HEK293T (cell line): ENCODE data around the gene SLC23A1.

Source experiments
- BHLHE40 ChIP-seq: fragments of 450-650 bp; IDR thresholded peaks from 2 replicates; pipeline ENCODE4 v1.6.1; 2016; ENCODE audit warnings: mild to moderate bottlenecking, moderate library complexity, borderline replicate concordance
- CTBP1 ChIP-seq: fragments of 450-650 bp; IDR thresholded peaks from 2 replicates; pipeline ENCODE4 v1.6.1; 2016; ENCODE audit warnings: borderline replicate concordance
- FOXA1 ChIP-seq: fragments of 450-650 bp; IDR thresholded peaks from 2 replicates; pipeline ENCODE4 v1.6.1; 2016; ENCODE audit warnings: mild to moderate bottlenecking
- FOXK2 ChIP-seq: fragments of 450-650 bp; IDR thresholded peaks from 2 replicates; pipeline ENCODE4 v1.6.1; 2016; ENCODE audit warnings: mild to moderate bottlenecking
- FOXM1 ChIP-seq: fragments of 450-650 bp; IDR thresholded peaks from 2 replicates; pipeline ENCODE4 v1.6.1; 2017; ENCODE audit warnings: mild to moderate bottlenecking, borderline replicate concordance
- HDGF ChIP-seq: fragments of 450-650 bp; IDR thresholded peaks from 2 replicates; pipeline ENCODE4 v1.6.1; 2017; ENCODE audit warnings: antibody characterized with exemption, borderline replicate concordance
- L3MBTL2 ChIP-seq: fragments of 450-650 bp; conservative IDR thresholded peaks from 2 replicates; pipeline ENCODE4 v1.6.1; 2016; ENCODE audit warnings: mild to moderate bottlenecking
- NFRKB ChIP-seq: fragments of 450-650 bp; IDR thresholded peaks from 2 replicates; pipeline ENCODE4 v1.6.1; 2016; ENCODE audit warnings: mild to moderate bottlenecking, moderate library complexity
- SP1 ChIP-seq: fragments of 450-650 bp; IDR thresholded peaks from 2 replicates; pipeline ENCODE4 v1.6.1; 2017
- SUZ12 ChIP-seq: fragments of 450-650 bp; IDR thresholded peaks from 2 replicates; pipeline ENCODE4 v1.6.1; 2016; ENCODE audit warnings: mild to moderate bottlenecking

- TF ChIP-seq BHLHE40 (no peak), L3MBTL2 (no peak), FOXM1 (no peak), CTBP1 (no peak), SP1 (no peak), HDGF (no peak), SUZ12 (no peak), FOXA1 (no peak), FOXK2 (no peak), NFRKB (no peak)
Measured at GRCh38 chr5:139426203-139426885, 43.2 kb upstream of the SLC23A1 start.
